H9 (cell line): ENCODE data around the gene CXCL12. TPM values are rescaled to one million over a fixed set of nuclear protein-coding genes. Genes with fewer than 3 reads are reported as not detected.

Source experiments
- DNase-seq: peaks from one replicate; pipeline ENCODE4 v3.0.0-alpha.2; 2017
- H2AFZ ChIP-seq: one replicate; pipeline ENCODE4 v1.6.1; 2013; ENCODE audit warnings: mild to moderate bottlenecking, low read length, control low read depth, moderate library complexity
- H2AK5ac ChIP-seq: 2 replicates; pipeline ENCODE4 v1.6.1; 2013; ENCODE audit warnings: low read length, control low read depth, mixed read lengths; ENCODE audit not compliant: insufficient read length
- H2BK120ac ChIP-seq: one replicate; pipeline ENCODE4 v1.6.1; 2013; ENCODE audit warnings: low read depth, mild to moderate bottlenecking, low read length, control low read depth, inconsistent platforms; ENCODE audit not compliant: poor library complexity, severe bottlenecking
- H2BK12ac ChIP-seq: 2 replicates; pipeline ENCODE4 v1.6.1; 2013; ENCODE audit warnings: low read length, control low read depth, mixed read lengths, low read depth; ENCODE audit not compliant: insufficient read length
- H2BK15ac ChIP-seq: 2 replicates; pipeline ENCODE4 v1.6.1; 2013; ENCODE audit warnings: low read depth, low read length, control low read depth
- H2BK20ac ChIP-seq: one replicate; pipeline ENCODE4 v1.6.1; 2013; ENCODE audit warnings: low read depth, mild to moderate bottlenecking, low read length, control low read depth, inconsistent platforms; ENCODE audit not compliant: poor library complexity, severe bottlenecking
- H2BK5ac ChIP-seq: 2 replicates; pipeline ENCODE4 v1.6.1; 2013; ENCODE audit warnings: low read length, control low read depth, mixed read lengths; ENCODE audit not compliant: insufficient read length
- H3K14ac ChIP-seq: 2 replicates; pipeline ENCODE4 v1.6.1; 2013; ENCODE audit warnings: low read length, control low read depth; ENCODE audit not compliant: insufficient read depth
- H3K18ac ChIP-seq: 2 replicates; pipeline ENCODE4 v1.6.1; 2013; ENCODE audit warnings: low read depth, mild to moderate bottlenecking, mixed read lengths, low read length, control low read depth; ENCODE audit not compliant: insufficient read length
- H3K23ac ChIP-seq: 2 replicates; pipeline ENCODE4 v1.6.1; 2013; ENCODE audit warnings: low read length, control low read depth, mixed read lengths, low read depth; ENCODE audit not compliant: insufficient read length
- H3K23me2 ChIP-seq: 2 replicates; pipeline ENCODE4 v1.6.1; 2013; ENCODE audit warnings: low read depth, mild to moderate bottlenecking, mixed read lengths, low read length, control low read depth; ENCODE audit not compliant: insufficient read length, poor library complexity, severe bottlenecking
- H3K27ac ChIP-seq: 2 replicates; pipeline ENCODE4 v1.5.1; 2013; ENCODE audit warnings: low read length, control low read depth, mixed read lengths, low read depth; ENCODE audit not compliant: insufficient read length
- H3K27me3 ChIP-seq: 2 replicates; pipeline ENCODE4 v1.6.1; 2013; ENCODE audit warnings: low read length, control low read depth, inconsistent platforms; ENCODE audit not compliant: insufficient read depth
- H3K4ac ChIP-seq: 2 replicates; pipeline ENCODE4 v1.6.1; 2013; ENCODE audit warnings: low read depth, mild to moderate bottlenecking, control low read depth, inconsistent platforms, low read length, moderate library complexity
- H3K4me1 ChIP-seq: 2 replicates; pipeline ENCODE4 v1.6.1; 2013; ENCODE audit warnings: low read length, control low read depth, inconsistent platforms; ENCODE audit not compliant: insufficient read depth
- H3K4me2 ChIP-seq: 2 replicates; pipeline ENCODE4 v1.6.1; 2013; ENCODE audit warnings: low read length, control low read depth, mixed read lengths; ENCODE audit not compliant: insufficient read length, insufficient read depth
- H3K56ac ChIP-seq: 2 replicates; pipeline ENCODE4 v1.6.1; 2013; ENCODE audit warnings: low read depth, mild to moderate bottlenecking, mixed read lengths, low read length, control low read depth; ENCODE audit not compliant: insufficient read length
- H3K79me1 ChIP-seq: 2 replicates; pipeline ENCODE4 v1.6.1; 2013; ENCODE audit warnings: low read depth, mild to moderate bottlenecking, moderate library complexity, low read length, control low read depth, inconsistent platforms; ENCODE audit not compliant: insufficient read depth, poor library complexity, severe bottlenecking
- H3K79me2 ChIP-seq: 2 replicates; pipeline ENCODE4 v1.6.1; 2013; ENCODE audit warnings: low read length, control low read depth, inconsistent platforms; ENCODE audit not compliant: insufficient read depth
- H3K9ac ChIP-seq: 2 replicates; pipeline ENCODE4 v1.6.1; 2013; ENCODE audit warnings: low read length, control low read depth, mixed read lengths; ENCODE audit not compliant: insufficient read length; ENCODE audit errors: extremely low read depth
- H3K9me3 ChIP-seq: one replicate; pipeline ENCODE4 v1.6.1; 2013; ENCODE audit warnings: low read depth, low read length, inconsistent platforms; ENCODE audit not compliant: control insufficient read depth
- H3T11ph ChIP-seq: one replicate; pipeline ENCODE4 v1.6.1; 2013; ENCODE audit warnings: mild to moderate bottlenecking, low read length, control low read depth, inconsistent platforms
- H4K20me1 ChIP-seq: one replicate; pipeline ENCODE4 v1.6.1; 2013; ENCODE audit not compliant: control insufficient read depth, insufficient read length, insufficient read depth
- H4K5ac ChIP-seq: 2 replicates; pipeline ENCODE4 v1.6.1; 2013; ENCODE audit warnings: low read depth, mild to moderate bottlenecking, mixed read lengths, low read length, control low read depth; ENCODE audit not compliant: insufficient read length
- H4K8ac ChIP-seq: replicated peaks from 2 replicates; pipeline ENCODE4 v1.6.1; 2013; ENCODE audit warnings: low read length, control low read depth, mixed read lengths, low read depth; ENCODE audit not compliant: insufficient read length
- H4K91ac ChIP-seq: 2 replicates; pipeline ENCODE4 v1.6.1; 2013; ENCODE audit warnings: low read depth, mild to moderate bottlenecking, moderate library complexity, mixed read lengths, low read length, control low read depth; ENCODE audit not compliant: insufficient read length
- H3K27ac Mint-ChIP-seq, 3 experiments: 2 replicates in 2 of 3; 3 replicates in 1 of 3; pipeline ENCODE4 v1.8.0; 2020 to 2021; ENCODE audit warnings: mixed read lengths in 3 of 3, mild to moderate bottlenecking in 1 of 3, moderate library complexity in 1 of 3
- H3K27me3 Mint-ChIP-seq: 2 replicates; pipeline ENCODE4 v1.8.0; 2021; ENCODE audit warnings: low read depth, mild to moderate bottlenecking, moderate library complexity, mixed read lengths
- H3K36me3 Mint-ChIP-seq, 3 experiments: 2 replicates in 2 of 3; 3 replicates in 1 of 3; pipeline ENCODE4 v1.8.0; 2020 to 2021; ENCODE audit warnings: low read depth in 3 of 3, mixed read lengths in 3 of 3; ENCODE audit not compliant: insufficient read depth in 1 of 3
- H3K4me1 Mint-ChIP-seq, 2 experiments: 2 replicates each; pipeline ENCODE4 v1.8.0; 2020; ENCODE audit warnings: mixed read lengths in 2 of 2
- H3K4me3 Mint-ChIP-seq, 2 experiments: 2 replicates in 1 of 2; 3 replicates in 1 of 2; pipeline ENCODE4 v1.8.0; 2020 to 2021; ENCODE audit warnings: mild to moderate bottlenecking in 2 of 2, mixed read lengths in 2 of 2, moderate library complexity in 1 of 2
- H3K9me3 Mint-ChIP-seq, 2 experiments: 2 replicates in 1 of 2; 3 replicates in 1 of 2; pipeline ENCODE4 v1.8.0; 2020; ENCODE audit warnings: mild to moderate bottlenecking in 2 of 2, mixed read lengths in 2 of 2, moderate library complexity in 1 of 2
- WGBS: extraction: QIAGEN DNeasy Blood & Tissue Kit; methylation state at CpG from one replicate; pipeline ENCODE4 v1.1.7; 2013; ENCODE audit warnings: missing lambda C conversion rate, low lambda C conversion rate, mixed read lengths; ENCODE audit not compliant: insufficient read length; ENCODE audit errors: extremely low coverage; 5-methylcytosine and 5-hydroxymethylcytosine counted together
- total RNA-seq: library from RNA; stranded (reverse); gene quantifications from 2 replicates; pipeline ENCODE4 v1.2.1, GENCODE V29; 2021
- TF ChIP-seq, protein P1 (sequence below): fragments of 200-600 bp; sonication (generic); conservative IDR thresholded peaks from 3 replicates; pipeline ENCODE4 v1.8.0; 2021; ENCODE audit warnings: antibody characterized with exemption, mild to moderate bottlenecking

Gene CXCL12
- total RNA-seq, 1 experiment from 2014 or later: 28.3 TPM

DNA sequence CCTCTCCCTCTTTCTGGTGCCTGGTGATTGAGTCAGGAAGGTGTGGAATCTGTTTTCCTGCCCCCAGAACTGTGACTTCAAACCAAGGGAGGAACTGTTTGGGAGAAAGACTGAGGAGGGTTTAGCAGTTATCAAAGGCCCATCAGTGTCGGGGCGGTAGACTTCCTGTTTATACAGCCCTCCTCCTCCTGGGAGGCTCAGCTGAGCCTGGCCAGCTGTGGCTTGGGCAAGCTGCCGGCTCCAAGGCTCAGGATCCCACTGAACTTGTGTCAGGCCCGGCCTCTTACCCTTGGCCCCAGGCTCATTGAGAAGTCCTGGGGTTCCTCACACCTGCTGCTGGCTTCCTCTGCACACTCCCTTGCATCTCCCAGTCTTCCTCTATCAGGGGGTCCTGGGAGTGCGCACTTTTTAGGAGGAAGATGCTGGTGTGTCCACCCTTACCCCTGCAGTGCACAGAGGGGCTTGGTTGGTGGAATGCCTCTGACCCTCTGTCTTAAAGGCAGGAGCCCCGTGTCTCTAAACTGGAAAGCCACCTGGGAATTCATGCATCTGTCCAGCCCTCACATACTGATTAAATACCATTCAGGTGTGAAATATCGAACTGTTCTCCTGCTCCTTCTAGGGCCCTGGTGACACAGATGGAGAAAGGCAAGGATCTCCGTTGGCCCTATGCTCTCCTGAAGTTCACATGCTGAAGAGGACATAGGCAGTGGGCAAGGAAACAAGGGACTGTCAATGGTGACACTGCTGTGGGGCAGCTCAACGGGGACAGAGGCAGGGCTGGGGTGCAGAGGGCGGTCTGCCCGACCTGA lies 32.4 kb downstream of the CXCL12 start:
- Histone ChIP-seq H4K91ac (no peak overlapping the region), H3K27ac (no peak overlapping the region), H2BK15ac (no peak overlapping the region), H2AK5ac (no peak overlapping the region), H3K79me1 (no peaks in the 10 kb centered on the region), H3K56ac (no peak overlapping the region), H2AFZ (no peak overlapping the region), H3K4me2 (no peak overlapping the region), H2BK12ac (no peak overlapping the region), H3K14ac (no peak overlapping the region), H3K4ac (no peak overlapping the region), H3K18ac (no peak overlapping the region), H3T11ph (no peak overlapping the region), H3K23me2 (no peaks in the 10 kb centered on the region), H2BK120ac (no peak overlapping the region), H3K4me1 (peaks cover 6% of the 10 kb centered on the region; the same call in 1 of the 2 replicates), H4K20me1 (peaks cover 2% of the 10 kb centered on the region), H2BK5ac (no peak overlapping the region), H3K23ac (no peak overlapping the region), H3K27me3 (no peaks in the 10 kb centered on the region), H3K79me2 (no peaks in the 10 kb centered on the region), H4K8ac (no peak overlapping the region), H3K9ac (no peak overlapping the region), H2BK20ac (no peak overlapping the region), H4K5ac (no peak overlapping the region), H3K9me3 (no peaks in the 10 kb centered on the region)
- WGBS: no CpG with 5 or more reads among the region's 11 CpGs
- no peak overlapping the region for H3K4me3 Mint-ChIP-seq
- DNase-seq: no peak
- TF ChIP-seq, protein P1, sequence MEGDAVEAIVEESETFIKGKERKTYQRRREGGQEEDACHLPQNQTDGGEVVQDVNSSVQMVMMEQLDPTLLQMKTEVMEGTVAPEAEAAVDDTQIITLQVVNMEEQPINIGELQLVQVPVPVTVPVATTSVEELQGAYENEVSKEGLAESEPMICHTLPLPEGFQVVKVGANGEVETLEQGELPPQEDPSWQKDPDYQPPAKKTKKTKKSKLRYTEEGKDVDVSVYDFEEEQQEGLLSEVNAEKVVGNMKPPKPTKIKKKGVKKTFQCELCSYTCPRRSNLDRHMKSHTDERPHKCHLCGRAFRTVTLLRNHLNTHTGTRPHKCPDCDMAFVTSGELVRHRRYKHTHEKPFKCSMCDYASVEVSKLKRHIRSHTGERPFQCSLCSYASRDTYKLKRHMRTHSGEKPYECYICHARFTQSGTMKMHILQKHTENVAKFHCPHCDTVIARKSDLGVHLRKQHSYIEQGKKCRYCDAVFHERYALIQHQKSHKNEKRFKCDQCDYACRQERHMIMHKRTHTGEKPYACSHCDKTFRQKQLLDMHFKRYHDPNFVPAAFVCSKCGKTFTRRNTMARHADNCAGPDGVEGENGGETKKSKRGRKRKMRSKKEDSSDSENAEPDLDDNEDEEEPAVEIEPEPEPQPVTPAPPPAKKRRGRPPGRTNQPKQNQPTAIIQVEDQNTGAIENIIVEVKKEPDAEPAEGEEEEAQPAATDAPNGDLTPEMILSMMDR: no peak
- H3K27me3 Mint-ChIP-seq: peaks cover 9% of the 10 kb centered on the region
- peaks cover 18 to 23% of the 10 kb centered on the region in 2 experiments for H3K4me1 Mint-ChIP-seq
- H3K36me3 Mint-ChIP-seq: peaks cover 0 to 5% (median 0%) of the 10 kb centered on the region in 3 experiments; a peak in 3 of 7 replicates
- H3K27ac Mint-ChIP-seq: peak overlapping the region in 2 of 3 experiments; percentile 38 to 70; a peak in 2 of 7 replicates
- H3K9me3 Mint-ChIP-seq: no peaks in the 10 kb centered on the region; a peak in 2 of 5 replicates
